GDM1 (cell line): ENCODE data around the gene SMCP.

Experiments used
- DNase-seq: peaks from one replicate; lab custom pipeline; 2025; lab: John Stamatoyannopoulos, UW

SMCP gene, protein sequence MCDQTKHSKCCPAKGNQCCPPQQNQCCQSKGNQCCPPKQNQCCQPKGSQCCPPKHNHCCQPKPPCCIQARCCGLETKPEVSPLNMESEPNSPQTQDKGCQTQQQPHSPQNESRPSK

DNA sequence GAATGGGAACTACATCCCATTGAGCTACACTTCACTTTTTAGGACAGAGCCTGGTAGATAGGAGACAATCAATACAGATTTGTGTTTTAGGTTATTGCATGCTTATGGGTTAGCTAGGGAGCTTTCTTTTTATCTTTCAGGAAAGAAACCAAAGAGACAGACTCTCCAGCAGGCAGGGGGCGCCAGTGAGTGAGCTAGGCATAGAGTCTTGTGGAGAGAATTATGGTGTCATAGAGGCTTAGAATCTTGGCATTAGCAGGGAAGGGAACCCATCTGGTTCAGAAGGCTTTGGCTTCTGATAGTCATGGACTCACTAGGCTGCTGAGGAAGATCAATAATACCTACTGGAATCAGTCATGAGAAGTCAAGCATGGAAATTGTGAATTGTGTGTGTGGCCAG, at the start of gene SMCP:
Gene SMCP (plus strand): TSS at position 281 of the 400 bp plus-strand sequence. CDS start 6,101 bp downstream, outside the sequence.
- DNase-seq, result no peak

DNA sequence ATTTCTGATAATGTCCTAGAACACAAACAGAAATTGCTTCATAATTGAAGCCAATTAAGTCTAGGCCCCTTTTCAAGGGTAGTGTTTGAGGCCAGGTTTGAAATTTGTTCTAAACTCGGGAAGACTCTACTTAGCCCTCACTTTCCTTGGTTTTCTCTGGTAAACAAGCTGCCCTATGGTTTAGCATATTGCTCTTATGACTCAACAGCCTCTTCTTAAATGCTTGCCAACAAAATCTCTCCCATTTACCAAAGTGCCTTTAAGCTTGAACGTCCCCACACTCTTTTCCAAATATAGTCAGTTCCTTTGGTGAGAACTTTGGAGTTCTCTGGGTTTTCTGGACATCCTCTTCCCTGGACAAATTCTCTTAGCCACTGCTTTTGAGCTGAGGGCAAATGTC, 41.3 kb upstream of the SMCP start:
- DNase-seq, result no peak

DNA sequence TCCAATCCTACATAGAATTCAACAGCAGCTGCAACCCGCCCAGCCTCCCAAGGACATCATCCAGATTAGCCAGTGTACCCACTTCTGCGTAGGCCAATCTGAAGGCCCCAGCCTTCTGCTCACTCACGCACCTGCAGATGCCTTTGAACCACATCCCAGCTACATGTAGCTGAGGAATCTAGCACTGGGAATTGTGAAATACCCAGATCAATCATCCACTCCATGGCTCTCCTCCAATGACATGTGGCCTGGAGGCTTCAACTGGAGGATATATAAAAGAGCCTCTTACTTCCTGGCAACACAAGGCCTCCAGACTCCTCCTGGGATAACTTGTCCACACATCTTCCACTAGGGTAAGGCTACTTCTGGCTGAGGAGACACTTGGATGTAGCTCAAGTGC, 35.6 kb upstream of the SMCP start, which contains the start of gene LCE6A:
Gene LCE6A (plus strand): TSS at position 301 of the 400 bp plus-strand sequence. CDS start 665 bp downstream, outside the sequence.
- no peak for DNase-seq

DNA sequence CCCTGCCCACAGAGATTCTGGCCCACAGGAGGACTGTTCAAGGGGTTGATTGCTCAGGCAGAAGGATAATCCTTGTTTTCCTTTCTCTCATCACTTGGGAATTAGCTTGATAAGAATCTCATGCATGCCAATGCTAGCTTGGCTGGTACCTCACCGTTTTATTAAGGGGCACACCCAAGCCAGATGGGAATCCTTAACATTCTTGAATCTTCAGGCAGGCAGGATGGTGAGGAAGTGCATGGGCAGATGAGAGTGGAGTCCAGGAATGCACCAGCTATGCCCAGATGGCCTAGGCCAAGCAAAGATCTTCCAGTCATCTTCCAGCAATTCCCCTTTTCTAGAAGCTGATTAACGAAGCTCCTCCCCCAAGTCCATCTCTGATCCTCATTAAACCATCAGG, 22.5 kb upstream of the SMCP start:
- no peak for DNase-seq

DNA sequence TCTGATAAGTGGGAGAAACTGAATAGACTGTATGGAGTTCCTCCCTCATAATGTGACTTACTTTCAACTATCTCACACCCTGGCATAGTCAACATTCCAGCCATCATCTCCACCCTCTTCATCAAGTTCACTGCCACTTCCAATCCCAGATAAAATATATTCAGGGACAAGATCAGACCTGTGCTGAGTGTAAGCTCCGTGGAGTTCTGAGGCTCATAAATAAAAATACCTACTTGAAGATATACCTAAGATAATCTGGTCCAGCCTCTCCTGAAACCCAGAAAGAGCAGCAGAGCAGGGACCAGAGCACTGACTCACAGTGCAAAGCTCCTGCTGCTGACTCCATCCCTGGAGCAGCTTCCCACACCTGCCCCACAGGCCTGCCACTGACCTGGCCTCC, 20.1 kb upstream of the SMCP start:
- no peak for DNase-seq

DNA sequence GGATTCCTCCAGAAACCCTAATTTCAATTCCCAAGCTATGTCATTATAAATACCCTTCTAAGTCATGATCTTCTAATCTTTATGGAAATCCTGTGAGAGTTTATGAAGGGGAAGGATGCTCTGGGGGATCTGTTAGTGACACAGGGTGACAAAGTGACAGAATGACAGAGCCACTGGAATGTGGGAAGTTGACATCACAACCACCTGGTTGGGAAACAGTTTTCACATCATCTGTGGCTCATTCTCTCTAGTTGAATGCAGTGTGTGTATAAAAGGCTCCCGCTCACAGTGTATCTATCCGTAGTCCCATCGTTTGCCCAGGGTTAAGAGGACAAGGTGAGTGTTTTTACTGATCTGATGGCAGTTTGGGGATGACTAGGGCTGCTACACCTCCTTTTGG, 18.4 kb upstream of the SMCP start, which contains the start of gene LCE7A:
Gene LCE7A (plus strand): TSS at position 301 of the 400 bp plus-strand sequence. CDS start 702 bp downstream, outside the sequence.
- DNase-seq, result no peak

DNA sequence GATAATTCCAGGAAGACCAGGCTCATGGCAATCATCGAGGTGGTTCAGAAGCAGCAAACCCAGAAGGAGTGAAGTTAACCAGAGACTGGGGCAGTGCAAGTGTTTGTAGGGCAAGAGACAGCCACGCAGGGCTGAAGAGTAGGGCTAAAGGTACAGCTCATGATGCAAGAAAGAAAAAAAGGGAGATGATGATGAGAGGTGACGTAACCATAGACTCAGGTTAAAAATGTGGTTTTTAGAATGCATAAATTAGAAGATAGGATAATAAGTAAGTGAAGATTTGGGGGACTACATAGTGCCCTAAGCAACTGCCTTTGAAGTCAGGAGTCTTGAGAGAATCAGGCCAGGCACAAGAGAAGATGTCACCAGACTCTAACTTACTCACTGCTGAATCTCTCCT, 18.0 kb upstream of the SMCP start:
- no peak for DNase-seq

DNA sequence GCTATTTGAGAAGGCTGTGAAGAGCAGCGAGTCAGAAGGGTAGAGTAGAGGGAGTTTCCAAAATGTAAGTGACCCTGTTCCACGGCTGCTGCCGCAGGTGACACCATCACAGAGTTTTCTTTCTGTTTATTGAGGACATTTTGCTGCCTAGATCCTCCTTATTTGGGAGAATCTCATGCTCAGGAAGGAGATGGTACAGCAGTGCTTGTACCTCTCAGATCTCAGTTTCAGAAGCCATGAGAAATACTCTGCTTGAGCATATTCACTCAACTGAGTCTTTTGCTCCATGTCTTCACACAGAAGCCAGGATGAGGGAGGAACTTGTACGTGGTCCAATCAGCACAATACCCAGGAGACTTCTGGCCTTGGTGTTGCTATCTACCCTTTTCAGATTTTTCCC, 16.7 kb upstream of the SMCP start:
- DNase-seq, result no peak

DNA sequence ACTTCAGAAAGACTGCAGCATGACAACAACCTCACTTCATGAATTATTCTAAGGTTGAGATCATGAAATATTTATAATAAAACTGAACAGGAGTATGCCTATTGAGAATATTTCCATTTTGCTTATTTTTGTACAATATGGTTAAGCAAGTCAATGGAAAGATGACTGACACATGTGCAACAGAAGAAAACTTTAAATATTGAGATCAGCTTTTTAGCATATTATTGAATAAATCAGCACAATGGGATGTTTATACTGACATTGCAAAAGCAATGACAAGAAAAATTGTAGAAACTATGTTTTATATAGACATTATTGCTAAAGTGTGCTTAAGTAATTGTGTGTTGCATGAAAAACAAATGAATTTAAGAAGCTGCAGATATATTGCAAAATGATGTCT, 13.7 kb upstream of the SMCP start:
- DNase-seq, result no peak

DNA sequence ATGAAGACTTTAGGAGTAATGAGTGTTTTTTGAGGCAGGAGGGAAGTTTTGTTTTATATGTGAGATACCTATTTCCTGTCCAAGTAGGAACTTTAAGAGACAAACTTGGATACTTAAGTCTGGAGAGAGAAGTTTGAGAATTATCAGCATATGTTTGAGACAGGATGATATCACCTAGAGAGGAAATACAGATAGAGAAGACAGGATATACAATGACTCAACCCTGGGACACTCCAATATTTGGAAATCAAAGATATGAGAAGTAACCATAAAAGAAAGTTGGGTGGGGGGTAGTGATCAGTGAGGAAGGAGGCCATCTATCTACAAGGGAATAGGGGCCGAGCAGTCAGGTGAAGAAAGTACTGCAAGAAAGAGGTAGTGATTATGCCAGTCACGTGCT, 11.8 kb upstream of the SMCP start:
- no peak for DNase-seq

DNA sequence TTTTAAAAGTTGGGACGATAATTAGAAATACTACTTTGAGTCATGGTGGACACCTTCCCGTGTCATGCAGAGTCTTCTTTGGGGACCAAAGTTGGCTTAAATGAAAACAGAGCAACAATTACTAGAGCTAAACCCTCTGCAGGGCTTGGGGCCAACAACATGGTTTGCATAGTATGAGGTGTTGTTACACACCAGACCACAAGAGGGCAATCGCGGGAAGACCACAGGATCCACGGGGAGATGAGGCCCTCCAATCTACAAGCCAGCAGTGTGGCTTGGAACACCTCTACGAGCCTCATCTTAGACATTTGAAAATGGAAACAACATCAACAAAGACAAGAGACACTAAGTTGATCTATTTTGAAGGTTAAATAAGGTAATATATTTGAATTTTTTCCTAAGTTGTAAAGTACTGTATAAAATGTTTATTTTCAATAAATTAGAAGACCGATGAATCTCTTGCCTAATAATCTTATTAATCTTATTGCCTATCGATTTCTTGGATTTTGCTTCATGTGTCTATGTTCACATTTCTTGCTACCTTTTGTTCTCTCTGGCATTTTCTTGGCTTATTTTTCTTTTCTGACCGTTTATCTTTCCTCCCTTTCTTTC, 8.2 kb upstream of the SMCP start:
- no peak for DNase-seq

DNA sequence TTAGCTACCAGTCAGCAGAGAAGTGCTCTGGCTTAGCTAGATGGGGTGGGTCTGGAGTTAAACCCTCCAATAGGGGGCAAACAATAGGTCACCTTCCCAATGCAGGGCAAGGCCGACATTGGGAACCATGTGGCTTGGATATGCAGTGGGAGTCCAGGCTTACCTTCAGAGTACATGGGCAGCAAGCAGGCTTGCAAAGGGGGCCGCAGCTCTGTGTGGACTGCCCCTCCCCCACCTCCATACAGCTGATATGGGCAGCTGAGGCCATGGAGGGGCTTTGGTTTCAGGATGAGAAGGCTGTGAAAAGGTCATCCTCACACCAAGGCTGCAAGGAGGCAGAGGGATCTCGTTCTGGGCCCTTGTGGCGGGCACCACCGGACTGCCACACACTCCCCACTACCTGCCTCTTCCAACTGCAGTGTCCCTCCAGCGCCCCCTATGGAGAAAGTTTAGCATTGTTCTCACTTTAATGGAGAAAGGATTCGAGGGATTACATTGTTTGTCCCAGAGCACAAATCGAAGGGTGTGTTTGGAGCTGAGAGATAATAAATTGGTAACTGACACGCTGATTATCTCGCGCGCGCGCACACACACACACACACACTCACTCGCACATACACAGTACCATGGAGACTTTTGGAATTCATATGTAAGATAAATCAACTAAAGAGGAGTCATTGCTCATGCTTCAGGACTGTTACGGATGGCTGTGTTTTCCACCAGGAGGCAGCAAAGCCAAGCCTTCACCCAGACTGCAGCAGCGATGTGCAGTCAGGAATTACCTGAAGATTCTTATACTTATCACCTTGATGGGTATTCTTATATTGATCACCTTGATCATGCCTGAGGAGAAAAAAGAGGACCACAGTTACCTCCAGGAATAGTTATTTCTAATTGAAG, 7.0 kb upstream of the SMCP start:
- no peak for DNase-seq

DNA sequence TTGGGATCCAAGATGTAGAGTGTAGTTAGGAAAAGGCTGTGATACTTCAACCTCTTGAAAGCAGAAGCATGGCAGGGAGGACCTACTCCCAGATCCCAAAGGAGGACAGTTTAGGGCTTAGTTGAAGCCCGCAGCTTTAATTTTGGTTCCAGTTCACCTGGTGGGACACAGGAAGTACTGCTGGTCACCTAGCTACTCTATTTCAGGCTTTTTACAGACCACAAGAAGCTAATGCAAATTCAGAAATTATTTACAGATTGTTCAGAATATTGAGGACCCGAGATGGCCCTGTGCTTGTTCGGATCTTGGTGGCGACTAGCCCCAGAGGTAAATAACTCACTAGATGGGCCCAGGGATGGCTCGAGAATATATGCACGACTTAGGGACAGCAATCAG, 6.4 kb upstream of the SMCP start:
- no peak for DNase-seq

DNA sequence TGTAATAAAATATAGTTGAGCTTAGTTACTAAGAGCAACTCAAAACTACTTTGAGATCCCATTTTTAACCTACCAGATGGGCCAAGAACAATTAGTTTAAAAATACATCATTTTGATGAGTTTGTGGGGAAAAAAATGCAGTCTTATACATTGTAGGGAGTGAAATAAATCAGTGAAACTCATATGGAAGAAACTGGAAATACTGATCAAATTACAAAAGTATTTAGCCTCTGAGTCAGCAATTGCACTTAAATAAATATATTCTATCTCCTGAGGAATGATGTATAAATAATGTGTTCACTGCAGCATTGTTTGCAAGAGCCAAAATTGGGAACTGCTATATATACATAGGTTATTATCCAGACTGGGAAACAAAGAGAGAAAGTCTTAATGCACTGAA, 4.6 kb upstream of the SMCP start:
- DNase-seq, result no peak

DNA sequence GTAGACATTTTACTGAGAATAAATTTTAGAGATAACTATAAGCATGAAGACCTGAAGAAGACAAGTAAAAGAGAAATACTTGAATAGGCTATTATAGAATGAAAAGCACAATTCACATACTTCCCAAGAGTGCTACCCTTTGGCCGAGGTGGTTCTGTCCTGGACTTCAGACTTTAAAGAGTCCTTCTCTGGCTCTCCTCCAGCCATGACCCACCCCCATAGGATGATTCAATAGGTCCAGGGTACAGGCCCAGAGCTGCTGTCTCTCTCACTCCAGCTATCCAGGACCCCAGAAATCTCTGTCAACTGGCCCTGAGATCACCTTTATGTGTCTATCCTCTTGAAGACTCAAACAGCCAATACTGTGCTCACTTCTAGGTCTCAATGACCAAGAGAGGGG, 1.3 kb upstream of the SMCP start:
- DNase-seq, result no peak

DNA sequence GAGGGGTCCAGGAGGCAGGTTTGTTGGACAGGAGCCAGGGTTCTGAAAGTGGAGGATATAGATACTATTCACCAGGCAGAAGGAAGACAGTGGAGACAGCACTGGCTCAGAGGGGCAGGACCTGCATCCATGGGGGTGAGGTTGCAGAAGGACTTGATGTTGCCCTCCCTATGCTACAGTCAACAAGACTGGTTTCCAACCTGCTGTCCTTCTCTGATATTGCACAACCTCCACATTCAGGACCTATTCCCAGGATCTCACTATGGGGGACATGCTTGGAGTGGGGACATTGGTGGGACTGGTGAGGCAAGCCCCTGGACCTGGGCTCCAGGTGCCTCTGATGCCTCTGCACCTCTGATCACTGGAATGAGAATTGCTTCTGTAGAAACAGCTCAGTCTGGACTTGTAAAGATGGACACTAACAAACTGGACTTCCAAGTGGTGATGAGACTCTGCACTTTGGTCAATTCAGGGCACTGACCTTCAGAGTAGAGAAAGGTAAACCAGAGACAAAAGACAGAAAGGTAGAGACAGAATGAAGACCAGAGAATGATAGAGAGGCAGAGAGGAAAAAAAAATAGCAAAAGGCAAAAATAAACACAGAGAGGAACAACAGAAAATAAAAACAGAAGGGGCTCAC, 1.6 kb downstream of the SMCP start:
- no peak for DNase-seq

DNA sequence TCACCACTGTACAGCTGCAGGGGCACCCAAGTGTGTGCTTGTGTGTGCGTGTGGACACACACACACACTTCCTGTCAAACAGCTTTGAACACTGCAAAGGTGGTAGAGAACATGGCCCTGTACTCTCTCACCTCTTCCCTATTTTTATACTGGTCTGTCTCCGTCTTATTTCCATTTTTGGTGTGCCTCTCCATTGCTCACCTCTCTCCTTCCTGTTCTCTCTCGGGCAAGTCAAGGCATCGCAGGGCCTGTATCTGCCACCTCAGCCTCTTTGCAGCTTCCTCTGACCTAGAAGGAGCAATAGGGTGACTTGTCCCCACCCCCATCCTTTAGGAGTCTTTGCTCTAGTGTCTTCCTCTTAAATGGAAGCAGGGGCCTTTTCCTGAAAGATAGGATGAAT, 2.2 kb downstream of the SMCP start:
- no peak for DNase-seq

DNA sequence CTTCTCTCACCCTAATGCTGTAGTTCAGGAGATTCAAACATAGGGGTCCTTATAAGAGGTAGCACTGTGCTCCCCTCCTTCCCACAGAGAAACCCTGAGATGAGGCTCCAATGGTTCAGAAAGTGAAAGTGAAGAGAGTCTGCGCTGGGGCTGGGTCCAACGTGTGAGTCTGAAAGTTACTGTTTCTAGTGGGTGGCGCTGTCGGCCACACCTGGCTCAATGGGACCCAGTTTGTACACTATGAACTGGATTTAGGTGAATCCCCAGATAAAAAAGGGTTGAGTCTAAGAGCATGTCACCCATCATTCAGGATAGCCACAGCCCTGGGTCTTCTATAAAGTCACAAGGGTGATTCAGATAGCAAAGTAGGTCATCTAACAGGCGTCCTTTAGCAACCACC, 2.8 kb downstream of the SMCP start:
- DNase-seq, result no peak

DNA sequence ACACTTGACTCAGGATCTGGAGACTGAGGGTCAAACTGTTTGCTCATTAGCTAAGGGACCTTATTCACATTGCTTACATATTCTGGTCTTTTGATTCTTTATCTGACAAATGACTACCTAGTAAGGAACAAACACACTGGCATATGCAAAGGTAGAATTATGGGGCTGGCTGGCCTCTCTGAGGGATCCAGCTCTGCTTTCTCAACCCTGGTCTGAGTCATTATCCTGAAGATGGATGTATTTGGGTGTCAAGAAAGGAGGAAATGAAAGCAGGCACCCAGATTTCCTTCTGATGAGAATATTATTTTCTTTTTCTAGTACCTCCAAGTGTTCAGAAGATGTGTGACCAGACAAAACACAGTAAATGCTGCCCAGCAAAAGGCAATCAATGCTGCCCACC, 6.0 kb downstream of the SMCP start:
- no peak for DNase-seq

DNA sequence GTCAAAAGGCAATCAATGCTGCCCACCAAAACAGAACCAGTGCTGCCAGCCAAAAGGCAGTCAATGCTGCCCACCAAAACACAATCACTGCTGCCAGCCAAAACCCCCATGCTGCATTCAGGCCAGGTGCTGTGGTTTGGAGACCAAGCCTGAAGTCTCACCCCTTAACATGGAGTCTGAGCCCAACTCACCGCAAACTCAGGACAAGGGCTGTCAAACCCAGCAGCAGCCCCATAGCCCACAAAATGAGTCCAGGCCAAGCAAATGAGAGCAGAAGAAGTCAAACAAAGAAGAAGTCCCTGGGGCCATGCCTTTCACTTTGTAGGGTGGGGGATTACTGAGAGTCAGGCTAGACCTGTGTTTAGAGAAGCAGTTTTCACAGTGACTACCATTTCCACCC, 6.4 kb downstream of the SMCP start:
- no peak for DNase-seq

DNA sequence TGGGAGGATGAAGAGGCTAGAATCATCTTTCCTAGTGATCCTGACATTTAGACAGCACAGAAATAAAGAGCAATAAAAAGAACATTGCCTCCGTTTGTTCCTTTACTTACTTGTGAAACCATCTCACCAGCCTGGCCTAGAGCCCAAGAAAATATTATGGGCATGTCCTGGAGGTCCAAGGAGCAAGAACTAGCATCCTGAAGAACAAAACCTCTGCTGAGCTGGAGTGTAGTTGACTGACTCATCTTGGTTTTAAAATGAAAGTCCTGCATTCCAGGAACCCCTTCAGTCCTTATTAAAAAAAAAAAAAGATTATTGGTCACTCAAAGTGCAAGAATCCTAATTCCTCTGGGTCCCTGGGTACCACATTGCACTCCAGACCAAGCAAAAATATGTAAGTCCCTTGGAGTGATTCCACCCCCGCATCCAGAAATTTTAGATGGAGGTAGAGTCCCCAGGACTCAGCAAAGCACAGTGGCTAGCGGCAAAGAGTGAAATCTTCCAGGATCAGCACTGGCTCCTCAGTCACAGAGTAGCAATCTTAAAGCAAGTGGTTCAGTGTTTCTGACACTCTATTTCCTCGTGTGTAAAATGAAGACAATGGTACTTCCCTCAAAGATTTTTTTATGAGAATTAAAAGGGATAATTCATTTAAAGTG, 7.0 kb downstream of the SMCP start:
- no peak for DNase-seq

DNA sequence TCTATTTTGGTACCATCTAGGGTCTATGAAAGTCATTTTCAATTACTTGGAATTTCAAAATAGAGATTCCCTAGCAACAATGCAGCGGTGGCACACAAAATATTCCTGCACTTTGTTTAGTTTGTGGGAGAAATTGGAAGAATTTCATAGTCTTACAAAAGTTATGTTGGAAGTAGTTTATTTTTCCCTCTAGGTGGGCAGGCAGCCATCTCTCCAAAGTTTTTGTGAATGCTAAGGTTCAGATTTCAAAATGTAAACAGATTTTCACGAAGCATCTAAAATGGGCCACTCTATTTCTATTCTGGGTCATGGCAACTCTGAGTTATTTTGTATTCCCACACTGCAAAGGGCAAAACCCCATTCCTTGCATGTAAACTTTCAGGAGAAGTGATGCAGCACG, 8.0 kb downstream of the SMCP start:
- no peak for DNase-seq
